Measurements from ENCODE around the gene KIAA0753. TPM values are rescaled to one million over a fixed set of nuclear protein-coding genes. Genes with fewer than 3 reads are reported as not detected.

The KIAA0753 gene
- total RNA-seq, 2 donors from 2014 or later, result 6.9 to 13.5 TPM

GRCh38 chr17:6638046-6638908 lies 2.2 kb downstream of the KIAA0753 start:
- 80% methylated on average over 24 of the region's 24 CpGs for WGBS, 2 donors
- H3K4me3 ChIP-seq, result no peak overlapping the region

DNA sequence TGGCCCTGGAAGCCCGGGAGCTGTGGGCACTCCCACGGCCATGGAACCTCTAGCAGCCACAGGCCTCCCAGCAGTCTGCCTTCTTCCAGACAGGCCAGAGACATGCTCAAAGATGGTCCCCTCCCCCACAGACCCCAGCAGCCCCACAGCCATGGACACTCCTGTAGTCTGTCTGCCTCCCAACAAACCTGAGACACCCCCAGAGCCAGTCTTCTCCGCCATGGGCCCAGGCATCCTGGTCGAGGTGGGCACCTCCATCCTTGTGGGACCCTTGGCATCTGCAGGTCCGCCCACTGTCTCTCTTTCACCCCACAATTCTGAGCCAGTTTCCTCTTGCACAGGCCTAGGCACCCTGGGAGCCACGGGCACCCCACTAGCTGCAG lies 3.1 kb downstream of the KIAA0753 start:
- intact Hi-C loops (cut with DNase I), result no loop called here
- H3K4me1 ChIP-seq, result peaks cover 30% of the 10 kb centered on the region
- TF ChIP-seq, protein P1, sequence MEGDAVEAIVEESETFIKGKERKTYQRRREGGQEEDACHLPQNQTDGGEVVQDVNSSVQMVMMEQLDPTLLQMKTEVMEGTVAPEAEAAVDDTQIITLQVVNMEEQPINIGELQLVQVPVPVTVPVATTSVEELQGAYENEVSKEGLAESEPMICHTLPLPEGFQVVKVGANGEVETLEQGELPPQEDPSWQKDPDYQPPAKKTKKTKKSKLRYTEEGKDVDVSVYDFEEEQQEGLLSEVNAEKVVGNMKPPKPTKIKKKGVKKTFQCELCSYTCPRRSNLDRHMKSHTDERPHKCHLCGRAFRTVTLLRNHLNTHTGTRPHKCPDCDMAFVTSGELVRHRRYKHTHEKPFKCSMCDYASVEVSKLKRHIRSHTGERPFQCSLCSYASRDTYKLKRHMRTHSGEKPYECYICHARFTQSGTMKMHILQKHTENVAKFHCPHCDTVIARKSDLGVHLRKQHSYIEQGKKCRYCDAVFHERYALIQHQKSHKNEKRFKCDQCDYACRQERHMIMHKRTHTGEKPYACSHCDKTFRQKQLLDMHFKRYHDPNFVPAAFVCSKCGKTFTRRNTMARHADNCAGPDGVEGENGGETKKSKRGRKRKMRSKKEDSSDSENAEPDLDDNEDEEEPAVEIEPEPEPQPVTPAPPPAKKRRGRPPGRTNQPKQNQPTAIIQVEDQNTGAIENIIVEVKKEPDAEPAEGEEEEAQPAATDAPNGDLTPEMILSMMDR (IDR thresholded peaks at IDR 0.05), result no peak
- no peak for TF ChIP-seq POLR2A (IDR thresholded peaks at IDR 0.05)

More at GRCh38 chr17:6638046-6638908, 2.2 kb downstream of the KIAA0753 start:
- Histone ChIP-seq H3K4me1 (peaks cover 34% of the 10 kb centered on the region), H3K9me3 (no peaks in the 10 kb centered on the region), H3K27ac (no peak overlapping the region), H3K36me3 (replicated peaks in 1 of 2; ENCODE audit: insufficient read depth in 1 of 2, low read depth in 2 of 2) (peaks cover 0 to 3% of the 10 kb centered on the region in 2 donors), H3K27me3 (no peaks in the 10 kb centered on the region)
- intact Hi-C loops (cut with DNase I), result no loop called here
- TF ChIP-seq, protein P1 (IDR thresholded peaks at IDR 0.05), result no peak
- no peak for TF ChIP-seq POLR2A (IDR thresholded peaks at IDR 0.05)
- DNase-seq, result no peak
- ATAC-seq, result no peak

GRCh38 chr17:6636616-6637457 lies 3.7 kb downstream of the KIAA0753 start:
- no peak for TF ChIP-seq POLR2A (IDR thresholded peaks at IDR 0.05)
- TF ChIP-seq, protein P1 (IDR thresholded peaks at IDR 0.05), result no peak
- peaks cover 0 to 3% of the 10 kb centered on the region in 2 donors for H3K36me3 ChIP-seq (replicated peaks in 1 of 2; ENCODE audit: insufficient read depth in 1 of 2, low read depth in 2 of 2)
- H3K27me3 ChIP-seq, result no peaks in the 10 kb centered on the region
- H3K4me3 ChIP-seq, result no peak overlapping the region
- no peak overlapping the region for H3K27ac ChIP-seq
- 91 to 92% methylated on average over 12 to 17 of the region's 17 CpGs for WGBS, 2 donors
- DNase-seq (no peak), ATAC-seq (no peak)
- H3K4me1 ChIP-seq, result peaks cover 23% of the 10 kb centered on the region
- H3K9me3 ChIP-seq, result no peaks in the 10 kb centered on the region
- intact Hi-C loops (cut with DNase I), result no loop called here

More for the DNA sequence above, 3.1 kb downstream of the KIAA0753 start:
- Histone ChIP-seq H3K9me3 (no peaks in the 10 kb centered on the region), H3K36me3 (replicated peaks in 1 of 2; ENCODE audit: insufficient read depth in 1 of 2, low read depth in 2 of 2) (peaks cover 0 to 3% of the 10 kb centered on the region in 2 donors), H3K27ac (no peak overlapping the region), H3K4me3 (no peak overlapping the region), H3K27me3 (no peaks in the 10 kb centered on the region)
- ATAC-seq (no peak), DNase-seq (no peak)
- 93 to 94% methylated on average over 6 of the region's 6 CpGs for WGBS, 2 donors

- Histone ChIP-seq H3K27me3 (no peaks in the 10 kb centered on the region), H3K4me1 (peaks cover 18% of the 10 kb centered on the region), H3K27ac (no peak overlapping the region), H3K4me3 (no peak overlapping the region), H3K36me3 (replicated peaks in 1 of 2; ENCODE audit: insufficient read depth in 1 of 2, low read depth in 2 of 2) (peaks cover 0 to 3% of the 10 kb centered on the region in 2 donors), H3K9me3 (no peaks in the 10 kb centered on the region)
- no peak for ATAC-seq
- no peak for TF ChIP-seq POLR2A (IDR thresholded peaks at IDR 0.05)
- TF ChIP-seq, protein P1 (IDR thresholded peaks at IDR 0.05), result no peak
- 64 to 71% methylated on average over 2 of the region's 2 CpGs for WGBS, 2 donors
- no peak for DNase-seq
- intact Hi-C loops (cut with DNase I), result no loop called here
Observed at GRCh38 chr17:6636105-6636504, 4.4 kb downstream of the KIAA0753 start.
